GM12878 (cell line): ENCODE results near the gene SON. TPM values are rescaled to one million over a fixed set of nuclear protein-coding genes. Genes with fewer than 3 reads are reported as not detected.

Experiments
- ATAC-seq: fragments of 200-7000 bp; cut with Tn5 transposase; 3 replicates; pipeline ENCODE4 v1.9.1; 2020; ENCODE audit warnings: mild to moderate bottlenecking, moderate library complexity
- BruUV-seq: library from RNA; stranded (reverse); fragments of 400-500 nt; replicated peaks from 2 replicates; lab custom pipeline; 2021; lab: Mats Ljungman, UMichigan
- CTCF ChIA-PET: fragments of 300-600 bp; sonication (Branson Sonifier 250); formaldehyde crosslinking; extraction: SDS; loops from one replicate; lab custom pipeline; 2021; ENCODE audit warnings: inconsistent platforms; lab: Yijun Ruan, JAX
- POLR2A ChIA-PET: fragments of 350-600 bp; formaldehyde crosslinking; extraction: SDS; loops from one replicate; lab custom pipeline; 2021; ENCODE audit warnings: inconsistent platforms; lab: Charles Lee
- RAD21 ChIA-PET: fragments of 300-600 bp; sonication (Branson Sonifier 250); formaldehyde crosslinking; loops from one replicate; lab custom pipeline; 2023; ENCODE audit warnings: antibody characterized with exemption; ENCODE audit not compliant: unreplicated experiment; lab: Charles Lee
- SMC1A ChIA-PET: fragments of 300-600 bp; sonication (Branson Sonifier 250); formaldehyde crosslinking; loops from one replicate; lab custom pipeline; 2023; ENCODE audit not compliant: unreplicated experiment, uncharacterized antibody; lab: Charles Lee
- DNase-seq: peaks from one replicate; pipeline ENCODE4 v3.0.0-alpha.2; 2011; ENCODE audit warnings: low read depth, low spot score
- FAIRE-seq: peaks from 3 replicates; lab custom pipeline; 2011; peaks lifted over from hg19 to GRCh38; lab: Jason Lieb, UNC
- H2AFZ ChIP-seq: 2 replicates; pipeline ENCODE4 v1.6.0; 2011; ENCODE audit warnings: low read depth, low read length, control low read depth; ENCODE audit not compliant: control insufficient read depth
- H3K27ac ChIP-seq: 2 replicates; pipeline ENCODE4 v1.5.1; 2011; ENCODE audit warnings: control low read depth; ENCODE audit not compliant: control insufficient read depth, insufficient read depth
- H3K27me3 ChIP-seq, 2 experiments: replicated peaks in 1 of 2; 2 replicates each; pipeline versions ENCODE4 v1.6.0 to v1.6.1; 2011; ENCODE audit warnings: low read length in 1 of 2; ENCODE audit not compliant: control insufficient read depth in 2 of 2, insufficient read depth in 2 of 2
- H3K36me3 ChIP-seq, 2 experiments: 2 replicates each; pipeline ENCODE4 v1.5.1; 2011; ENCODE audit warnings: low read length in 1 of 2; ENCODE audit not compliant: control insufficient read depth in 2 of 2, insufficient read depth in 2 of 2
- H3K4me1 ChIP-seq: 2 replicates; pipeline ENCODE4 v1.6.1; 2011; ENCODE audit warnings: mild to moderate bottlenecking, low read length, moderate library complexity, mixed read lengths; ENCODE audit not compliant: control insufficient read depth, insufficient read depth
- H3K4me2 ChIP-seq: 2 replicates; pipeline ENCODE4 v1.6.0; 2011; ENCODE audit warnings: control low read depth; ENCODE audit not compliant: control insufficient read depth, insufficient read depth
- H3K4me3 ChIP-seq: fragments of 200-600 bp; sonication (generic); 2 replicates; pipeline ENCODE4 v1.5.1; 2016
- H3K79me2 ChIP-seq: 2 replicates; pipeline ENCODE4 v1.6.0; 2011; ENCODE audit warnings: low read length; ENCODE audit not compliant: control insufficient read depth, insufficient read depth
- H3K9ac ChIP-seq: 2 replicates; pipeline ENCODE4 v1.8.0; 2011; ENCODE audit warnings: low read length, control low read depth, mixed read lengths; ENCODE audit not compliant: control insufficient read depth, insufficient read depth
- H3K9me3 ChIP-seq: replicated peaks from 3 replicates; pipeline ENCODE4 v1.5.1; 2011; ENCODE audit warnings: mild to moderate bottlenecking, low read length; ENCODE audit not compliant: control insufficient read depth, insufficient read depth
- H4K20me1 ChIP-seq: 2 replicates; pipeline ENCODE4 v1.6.0; 2011; ENCODE audit not compliant: control insufficient read depth, insufficient read depth
- CTCF ChIP-seq, 3 experiments: IDR thresholded peaks in 2 of 3; conservative IDR thresholded peaks in 1 of 3; 2 replicates each; pipeline ENCODE4 v1.5.1; 2011; ENCODE audit warnings: low read depth in 3 of 3, low read length in 3 of 3, mild to moderate bottlenecking in 3 of 3, control low read depth in 2 of 3, moderate library complexity in 2 of 3, inconsistent platforms in 1 of 3, mixed read lengths in 1 of 3; ENCODE audit not compliant: control insufficient read depth in 2 of 3, insufficient read depth in 1 of 3; ENCODE audit errors: extremely low read depth in 1 of 3
- EED ChIP-seq: sonication (generic); IDR thresholded peaks from 2 replicates; pipeline ENCODE4 v1.6.1; 2016; ENCODE audit warnings: antibody characterized with exemption, low read depth
- EP300 ChIP-seq, 2 experiments: fragments of 150-350 bp in 1 of 2; IDR thresholded peaks; 2 replicates each; pipeline ENCODE4 v1.6.1; 2011 to 2012; ENCODE audit warnings: low read depth in 2 of 2, low read length in 2 of 2, borderline replicate concordance in 1 of 2, improper control_type of control experiment in 1 of 2, inconsistent platforms in 1 of 2; ENCODE audit not compliant: control insufficient read depth in 1 of 2
- ETV6 ChIP-seq, 2 experiments: fragments of 450-650 bp in 1 of 2; IDR thresholded peaks in 1 of 2; conservative IDR thresholded peaks in 1 of 2; 2 replicates each; pipeline ENCODE4 v1.6.1; 2014; ENCODE audit warnings: antibody characterized with exemption in 1 of 2, borderline replicate concordance in 1 of 2, low read depth in 1 of 2, mild to moderate bottlenecking in 1 of 2, moderate library complexity in 1 of 2
- IKZF1 ChIP-seq: fragments of 450-650 bp; conservative IDR thresholded peaks from 2 replicates; pipeline ENCODE4 v1.6.1; 2017; ENCODE audit warnings: antibody characterized with exemption, mild to moderate bottlenecking
- MEF2A ChIP-seq: IDR thresholded peaks from 2 replicates; pipeline ENCODE4 v1.6.1; 2011; ENCODE audit warnings: low read depth, mild to moderate bottlenecking, low read length, moderate library complexity; ENCODE audit not compliant: insufficient read depth
- PAX8 ChIP-seq: fragments of 450-650 bp; IDR thresholded peaks from 2 replicates; pipeline ENCODE4 v1.6.1; 2017; ENCODE audit warnings: mild to moderate bottlenecking, moderate library complexity
- PKNOX1 ChIP-seq: fragments of 450-650 bp; IDR thresholded peaks from 2 replicates; pipeline ENCODE4 v1.6.1; 2016; ENCODE audit warnings: mild to moderate bottlenecking
- SP1 ChIP-seq: IDR thresholded peaks from one replicate; pipeline ENCODE4 v1.6.1; 2011; ENCODE audit warnings: low read depth, low read length
- TCF12 ChIP-seq: IDR thresholded peaks from 2 replicates; pipeline ENCODE4 v1.6.1; 2011; ENCODE audit warnings: low read depth, mild to moderate bottlenecking, low read length
- WGBS: methylation state at CpG from one replicate; pipeline ENCODE4 v1.1.6; 2016; ENCODE audit warnings: low lambda C conversion rate; ENCODE audit not compliant: insufficient replicate concordance, insufficient coverage; ENCODE audit errors: missing lambda C conversion rate; 5-methylcytosine and 5-hydroxymethylcytosine counted together
- in situ Hi-C: fragments of 300-500 bp; cut with MboI; formaldehyde crosslinking; loops from 9 replicates; pipeline ENCODE4 v1.14.3; 2018; ENCODE audit warnings: mixed read lengths
- intact Hi-C: fragments of 100-400 bp; cut with micrococcal nuclease; formaldehyde crosslinking; loops from one replicate; pipeline ENCODE4 v1.14.2; 2022; ENCODE audit not compliant: unreplicated experiment
- polyA plus RNA-seq, 11 experiments: library from polyadenylated mRNA; depleted of rRNA in 4 of 11; unstranded in 6 of 11; stranded (reverse) in 5 of 11; fragments of >200 nt; fragmentation: Nextera tagmentation in 4 of 11; fragmentation: Illumina TruSeq in 1 of 11; extraction: Ambion mirVana in 4 of 11; extraction: Trizol in 1 of 11; gene quantifications; 1 replicate in 1 of 11; 2 replicates in 10 of 11; pipeline versions ENCODE4 v1.2.1 to v1.2.3, GENCODE V29; 2011 to 2016; ENCODE audit warnings: inconsistent platforms in 2 of 11, missing spikeins in 2 of 11, low read depth in 1 of 11
- total RNA-seq, 4 experiments: library from RNA; depleted of rRNA in 3 of 4; stranded (reverse); fragments of >200 nt in 3 of 4; fragmentation: Illumina TruSeq in 1 of 4; extraction: Trizol in 1 of 4; gene quantifications; 2 replicates each; pipeline versions ENCODE4 v1.2.1 to v1.2.3, GENCODE V29; 2013 to 2021
- TF ChIP-seq, protein P1 (sequence below): IDR thresholded peaks from 2 replicates; pipeline ENCODE4 v1.6.1; 2011; ENCODE audit warnings: low read depth, mild to moderate bottlenecking, low read length, moderate library complexity, borderline replicate concordance; ENCODE audit errors: extremely low read depth

SON gene
- total and polyA plus RNA-seq, 10 of the 15 experiments (the other 5 are each of a cell fraction or from before 2014, with no cell fraction given) = 95.7 to 788 (median 251) TPM

- Histone ChIP-seq H3K36me3 (peaks cover 0 to 16% of the 10 kb centered on the region in 2 experiments; a peak in 2 of 4 replicates), H3K9ac (peak within 1 kb of the TSS; percentile 100), H3K79me2 (peaks cover 74% of the 10 kb centered on the region), H2AFZ (peak within 1 kb of the TSS; percentile 88), H3K4me3 (peak within 1 kb of the TSS; percentile 96), H3K9me3 (no peaks in the 10 kb centered on the region), H3K4me1 (no peaks in the 10 kb centered on the region), H3K4me2 (peak within 1 kb of the TSS; percentile 73), H4K20me1 (peaks cover 2% of the 10 kb centered on the region; the same call in 1 of the 2 replicates), H3K27ac (peak within 1 kb of the TSS; percentile 100), H3K27me3 (no peaks in the 10 kb centered on the region)
- DNase-seq = peak; percentile 35
- ATAC-seq = peak; percentile 82
- POLR2A ChIA-PET = interaction anchor here (0.6 to 2.3 kb wide), 4 partner anchors 22 to 323 kb away, joined by 3 to 7 read pairs (median 6); partner anchors contain the start of genes DNAJC28 and TMEM50B
- CTCF ChIA-PET = interaction anchor here (2.5 kb wide), 1 partner anchor 63 kb away, joined by 9 read pairs; no protein-coding TSS in a partner anchor
- SMC1A ChIA-PET = interaction anchor here (0.8 kb wide), 1 partner anchor 61 kb away, joined by 3 read pairs; no protein-coding TSS in a partner anchor
- BruUV-seq = no TSS peak
- FAIRE-seq = peak; percentile 18
- intact Hi-C loops = loop anchor here (5.0 to 10.0 kb wide), 5 partner anchors 45 to 770 kb away; partner anchors contain the start of genes DONSON, IFNGR2 and PAXBP1
- RAD21 ChIA-PET = interaction anchor here (0.6 to 1.5 kb wide), 2 partner anchors 61 to 64 kb away, joined by 3 read pairs; no protein-coding TSS in a partner anchor
- under 1% methylated on average over 56 of the region's 56 CpGs for WGBS
- in situ Hi-C loops = no loop called here
- TF ChIP-seq MEF2A (no peak), IKZF1 (peak; percentile 27), TCF12 (peak; percentile 65), EED (no peak), PKNOX1 (no peak), CTCF (IDR thresholded peaks at IDR 0.05 in 2 of 3, conservative IDR thresholded peaks at IDR 0.05 in 1 of 3; ENCODE audit: control insufficient read depth in 2 of 3, extremely low read depth in 1 of 3, insufficient read depth in 1 of 3, low read depth in 3 of 3, low read length in 3 of 3) (no peak), SP1 (peak; percentile 46), ETV6 (conservative IDR thresholded peaks at IDR 0.05 in 1 of 2, IDR thresholded peaks at IDR 0.05 in 1 of 2; ENCODE audit: borderline replicate concordance in 1 of 2, low read depth in 1 of 2) (no peak), PAX8 (no peak; the same call in 1 of the 2 replicates), EP300 (IDR thresholded peaks at IDR 0.05; ENCODE audit: borderline replicate concordance in 1 of 2, control insufficient read depth in 1 of 2, low read depth in 2 of 2, low read length in 2 of 2) (no peak)
- TF ChIP-seq, protein P1, sequence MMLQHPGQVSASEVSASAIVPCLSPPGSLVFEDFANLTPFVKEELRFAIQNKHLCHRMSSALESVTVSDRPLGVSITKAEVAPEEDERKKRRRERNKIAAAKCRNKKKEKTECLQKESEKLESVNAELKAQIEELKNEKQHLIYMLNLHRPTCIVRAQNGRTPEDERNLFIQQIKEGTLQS = no peak
These were observed 840 bp upstream of the SON start, which contains the start of gene GART for GRCh38 chr21:33541756-33542639. TSS of gene GART (minus strand) at chr21:33542117. CDS start at chr21:33539315, 2,802 bp downstream.
